Measurements from ENCODE around the gene DCLK1.

Gene DCLK1

GRCh38 chr13:36131222-36131930 is at the start of gene DCLK1:
Gene DCLK1 (minus strand): TSS chr13:36131382.
- DNase-seq (ENCODE audit: low read depth) = no peak

- no peak for DNase-seq (ENCODE audit: low read depth)
Measured at GRCh38 chr13:36175621-36176020, 44.4 kb upstream of the DCLK1 start.

- no peak for DNase-seq (ENCODE audit: low read depth)
Measured at GRCh38 chr13:36174923-36175322, 43.7 kb upstream of the DCLK1 start.

GRCh38 chr13:36173571-36174322 is 42.6 kb upstream of the DCLK1 start:
- DNase-seq (ENCODE audit: low read depth) = no peak

- DNase-seq (ENCODE audit: low read depth) = no peak
Measured at GRCh38 chr13:36166046-36166445, 34.9 kb upstream of the DCLK1 start.

GRCh38 chr13:36163809-36164308 is 32.7 kb upstream of the DCLK1 start:
- DNase-seq (ENCODE audit: low read depth) = peak; percentile 54

GRCh38 chr13:36163286-36163685 is 32.1 kb upstream of the DCLK1 start:
- DNase-seq (ENCODE audit: low read depth) = no peak

GRCh38 chr13:36160297-36160696 is 29.1 kb upstream of the DCLK1 start:
- DNase-seq (ENCODE audit: low read depth) = no peak

GRCh38 chr13:36158611-36159010 is 27.4 kb upstream of the DCLK1 start:
- no peak for DNase-seq (ENCODE audit: low read depth)

- DNase-seq (ENCODE audit: low read depth) = no peak
Measured at GRCh38 chr13:36157480-36157879, 26.3 kb upstream of the DCLK1 start.

GRCh38 chr13:36154567-36155291 is 23.5 kb upstream of the DCLK1 start:
- DNase-seq (ENCODE audit: low read depth) = no peak

- DNase-seq (ENCODE audit: low read depth) = no peak
Measured at GRCh38 chr13:36151591-36151990, 20.4 kb upstream of the DCLK1 start.

- no peak for DNase-seq (ENCODE audit: low read depth)
Measured at GRCh38 chr13:36148446-36148845, 17.3 kb upstream of the DCLK1 start.

GRCh38 chr13:36147330-36147729 is 16.1 kb upstream of the DCLK1 start:
- DNase-seq (ENCODE audit: low read depth) = no peak

GRCh38 chr13:36146511-36147269 is 15.5 kb upstream of the DCLK1 start:
- no peak for DNase-seq (ENCODE audit: low read depth)

GRCh38 chr13:36143738-36144137 is 12.6 kb upstream of the DCLK1 start:
- DNase-seq (ENCODE audit: low read depth) = no peak

GRCh38 chr13:36142735-36143134 is 11.6 kb upstream of the DCLK1 start:
- DNase-seq (ENCODE audit: low read depth) = no peak

- DNase-seq (ENCODE audit: low read depth) = no peak
Measured at GRCh38 chr13:36135876-36136275, 4.7 kb upstream of the DCLK1 start.

- no peak for DNase-seq (ENCODE audit: low read depth)
Measured at GRCh38 chr13:36134632-36135031, 3.5 kb upstream of the DCLK1 start.

- DNase-seq (ENCODE audit: low read depth) = no peak
Measured at GRCh38 chr13:36133950-36134626, 2.9 kb upstream of the DCLK1 start.

- DNase-seq (ENCODE audit: low read depth) = no peak
Measured at GRCh38 chr13:36132376-36132775, 1.2 kb upstream of the DCLK1 start.
